ENCODE data around the gene INHBB. TPM values are rescaled to one million over a fixed set of nuclear protein-coding genes. Genes with fewer than 3 reads are reported as not detected.

INHBB gene
- total RNA-seq, 6 donors from 2014 or later, result 2.3 to 12.4 (median 8.0) TPM

GRCh38 chr2:120343433-120344105, 2.4 kb upstream of the INHBB start:
- H3K27ac ChIP-seq, result no peak overlapping the region
- no peaks in the 10 kb centered on the region for H3K36me3 ChIP-seq
- TF ChIP-seq CTCF (IDR thresholded peaks at IDR 0.05) (peak; percentile 74 to 92 (median 86)), EP300 (IDR thresholded peaks at IDR 0.05) (no peak)
- 11% methylated on average over 22 of the region's 43 CpGs; no CpG with 5 or more reads in 1 of the 2 donors for WGBS, 2 donors
- peak overlapping the region in 3 of 4 donors; percentile 54 to 62 (median 59) for H3K4me3 ChIP-seq
- DNase-seq (peak; percentile 88 to 92), ATAC-seq (ENCODE audit: low FRiP score in 2 of 2) (peak; percentile 79 to 86)
- peaks cover 0 to 43% (median 24%) of the 10 kb centered on the region in 4 donors for H3K27me3 ChIP-seq
- H3K9me3 ChIP-seq, result no peaks in the 10 kb centered on the region
- peaks cover 39 to 56% (median 42%) of the 10 kb centered on the region in 4 donors for H3K4me1 ChIP-seq

GRCh38 chr2:120344214-120344975, 1.5 kb upstream of the INHBB start:
- DNase-seq, result peak in 1 of 2 donors; percentile 88
- TF ChIP-seq CTCF (IDR thresholded peaks at IDR 0.05) (peak in 3 of 6 experiments; percentile 12 to 28 (median 27)), POLR2AphosphoS5 (IDR thresholded peaks at IDR 0.05) (no peak), EP300 (IDR thresholded peaks at IDR 0.05) (no peak)
- 3 to 4% methylated on average over 19 to 63 of the region's 75 CpGs for WGBS, 2 donors
- H3K4me1 ChIP-seq, result peaks cover 39 to 62% (median 42%) of the 10 kb centered on the region in 4 donors
- ATAC-seq (ENCODE audit: low FRiP score in 2 of 2), result peak in 1 of 2 donors; percentile 32
- no peaks in the 10 kb centered on the region for H3K9me3 ChIP-seq
- H3K36me3 ChIP-seq, result no peaks in the 10 kb centered on the region
- H3K27me3 ChIP-seq, result peaks cover 0 to 43% (median 24%) of the 10 kb centered on the region in 4 donors
- H3K4me3 ChIP-seq, result peak overlapping the region; percentile 34 to 62 (median 56)
- peak overlapping the region in 3 of 4 donors; percentile 49 to 77 (median 57) for H3K27ac ChIP-seq

- Histone ChIP-seq H3K27ac (peak overlapping the region in 3 of 4 donors; percentile 49 to 77 (median 57)), H3K9me3 (no peaks in the 10 kb centered on the region), H3K4me1 (peaks cover 39 to 62% (median 42%) of the 10 kb centered on the region in 4 donors), H3K27me3 (peaks cover 0 to 45% (median 26%) of the 10 kb centered on the region in 4 donors), H3K4me3 (peak overlapping the region; percentile 34 to 62 (median 56)), H3K36me3 (peaks cover 0 to 4% (median 0%) of the 10 kb centered on the region in 4 donors)
- WGBS, 2 donors, result 0% methylated on average over 11 to 44 of the region's 90 CpGs
- no peak for TF ChIP-seq EP300 (IDR thresholded peaks at IDR 0.05)
- TF ChIP-seq POLR2A (IDR thresholded peaks at IDR 0.05), result no peak
- no peak for TF ChIP-seq POLR2AphosphoS5 (IDR thresholded peaks at IDR 0.05)
- TF ChIP-seq CTCF (IDR thresholded peaks at IDR 0.05), result no peak
- DNase-seq (peak in 1 of 2 donors; percentile 89), ATAC-seq (ENCODE audit: low FRiP score in 2 of 2) (peak in 1 of 2 donors; percentile 3)
Observed at GRCh38 chr2:120344976-120345581, 857 bp upstream of the INHBB start.

- DNase-seq, result peak in 1 of 2 donors; percentile 89
- H3K27ac ChIP-seq, result peak overlapping the region in 2 of 4 donors; percentile 49 to 77
- H3K4me1 ChIP-seq, result peaks cover 39 to 62% (median 42%) of the 10 kb centered on the region in 4 donors
- TF ChIP-seq POLR2A (IDR thresholded peaks at IDR 0.05) (no peak), CTCF (IDR thresholded peaks at IDR 0.05) (no peak), EP300 (IDR thresholded peaks at IDR 0.05) (no peak), POLR2AphosphoS5 (IDR thresholded peaks at IDR 0.05) (no peak)
- H3K9me3 ChIP-seq, result no peaks in the 10 kb centered on the region
- H3K27me3 ChIP-seq, result peaks cover 0 to 45% (median 26%) of the 10 kb centered on the region in 4 donors
- peaks cover 0 to 4% (median 0%) of the 10 kb centered on the region in 4 donors for H3K36me3 ChIP-seq
- no peak for ATAC-seq (ENCODE audit: low FRiP score in 2 of 2)
- peak overlapping the region; percentile 29 to 62 (median 56) for H3K4me3 ChIP-seq
- WGBS, 2 donors, result no CpG with 5 or more reads among the region's 62 CpGs
Observed at GRCh38 chr2:120345608-120346007, 328 bp upstream of the INHBB start.
